Lower lobe of right lung (tissue), 2 donors: Measurements from ENCODE around the gene RNF7. TPM values are rescaled to one million over a fixed set of nuclear protein-coding genes. Genes with fewer than 3 reads are reported as not detected.

Experiments used
- ATAC-seq, 2 donors: fragments of 200-7000 bp; cut with Tn5 transposase; one replicate each; pipeline ENCODE4 v1.9.1; 2020 to 2022; ENCODE audit warnings: mild to moderate bottlenecking in 2 of 2, moderate library complexity in 2 of 2
- DNase-seq: peaks from one replicate; pipeline ENCODE4 v3.0.0-alpha.2; 2020
- H3K27ac ChIP-seq: fragments of 200-600 bp; one replicate; pipeline ENCODE4 v1.8.0; 2022
- H3K27me3 ChIP-seq: fragments of 200-600 bp; one replicate; pipeline ENCODE4 v1.8.0; 2022; ENCODE audit warnings: low read depth
- H3K36me3 ChIP-seq: fragments of 200-600 bp; one replicate; pipeline ENCODE4 v1.8.0; 2022; ENCODE audit warnings: mild to moderate bottlenecking
- H3K4me1 ChIP-seq: fragments of 200-600 bp; one replicate; pipeline ENCODE4 v1.8.0; 2022
- H3K4me3 ChIP-seq: fragments of 200-600 bp; one replicate; pipeline ENCODE4 v1.8.0; 2022; ENCODE audit warnings: mild to moderate bottlenecking
- H3K9me3 ChIP-seq: fragments of 200-600 bp; one replicate; pipeline ENCODE4 v1.8.0; 2022
- intact Hi-C: fragments of 100-400 bp; cut with DNase I; formaldehyde crosslinking; loops from one replicate; pipeline ENCODE4 v1.11.0; 2022
- total RNA-seq: library from RNA; stranded (reverse); fragmentation: NEBNext Ultra II Directional; extraction: Animal tissue kit (Norgen Biotek cat#: 25700); gene quantifications from one replicate; pipeline ENCODE4 v1.2.1, GENCODE V29; 2021
- TF ChIP-seq, protein P1 (sequence below): fragments of 200-600 bp; IDR thresholded peaks from one replicate; pipeline ENCODE4 v1.8.0; 2022; ENCODE audit warnings: antibody characterized with exemption, mild to moderate bottlenecking
- donor health status: DM: no; HTN: yes; CAD: no; lungs with severe emphysema.

RNF7 gene
- total RNA-seq, 1 donor from 2014 or later: 69.3 TPM

DNA sequence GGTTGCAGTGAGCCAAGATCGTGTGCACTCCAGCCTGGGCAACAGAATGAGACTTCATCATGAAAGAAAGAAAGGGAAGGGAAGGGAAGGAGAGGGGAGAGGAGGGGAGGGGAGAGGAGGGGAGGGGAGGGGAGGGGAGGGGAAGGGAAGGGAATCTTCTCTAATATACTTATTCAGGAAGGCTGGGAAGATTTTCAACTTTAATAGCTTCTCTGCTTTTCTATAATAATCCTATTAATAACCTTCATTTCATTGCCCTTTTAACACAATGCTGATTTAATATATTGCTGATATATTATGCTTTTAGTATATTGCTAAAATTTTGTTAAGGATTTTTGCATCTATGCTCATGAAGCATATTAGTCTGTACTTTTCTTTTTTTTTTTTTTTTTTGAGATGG lies 23.4 kb upstream of the RNF7 start:
- H3K9me3 ChIP-seq: no peaks in the 10 kb centered on the region
- TF ChIP-seq, protein P1, sequence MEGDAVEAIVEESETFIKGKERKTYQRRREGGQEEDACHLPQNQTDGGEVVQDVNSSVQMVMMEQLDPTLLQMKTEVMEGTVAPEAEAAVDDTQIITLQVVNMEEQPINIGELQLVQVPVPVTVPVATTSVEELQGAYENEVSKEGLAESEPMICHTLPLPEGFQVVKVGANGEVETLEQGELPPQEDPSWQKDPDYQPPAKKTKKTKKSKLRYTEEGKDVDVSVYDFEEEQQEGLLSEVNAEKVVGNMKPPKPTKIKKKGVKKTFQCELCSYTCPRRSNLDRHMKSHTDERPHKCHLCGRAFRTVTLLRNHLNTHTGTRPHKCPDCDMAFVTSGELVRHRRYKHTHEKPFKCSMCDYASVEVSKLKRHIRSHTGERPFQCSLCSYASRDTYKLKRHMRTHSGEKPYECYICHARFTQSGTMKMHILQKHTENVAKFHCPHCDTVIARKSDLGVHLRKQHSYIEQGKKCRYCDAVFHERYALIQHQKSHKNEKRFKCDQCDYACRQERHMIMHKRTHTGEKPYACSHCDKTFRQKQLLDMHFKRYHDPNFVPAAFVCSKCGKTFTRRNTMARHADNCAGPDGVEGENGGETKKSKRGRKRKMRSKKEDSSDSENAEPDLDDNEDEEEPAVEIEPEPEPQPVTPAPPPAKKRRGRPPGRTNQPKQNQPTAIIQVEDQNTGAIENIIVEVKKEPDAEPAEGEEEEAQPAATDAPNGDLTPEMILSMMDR: no peak
- ATAC-seq (no peak), DNase-seq (no peak)
- H3K4me1 ChIP-seq: no peaks in the 10 kb centered on the region
- intact Hi-C loops: no loop called here
- no peak overlapping the region for H3K27ac ChIP-seq
- no peak overlapping the region for H3K4me3 ChIP-seq
- no peaks in the 10 kb centered on the region for H3K36me3 ChIP-seq
- no peaks in the 10 kb centered on the region for H3K27me3 ChIP-seq

DNA sequence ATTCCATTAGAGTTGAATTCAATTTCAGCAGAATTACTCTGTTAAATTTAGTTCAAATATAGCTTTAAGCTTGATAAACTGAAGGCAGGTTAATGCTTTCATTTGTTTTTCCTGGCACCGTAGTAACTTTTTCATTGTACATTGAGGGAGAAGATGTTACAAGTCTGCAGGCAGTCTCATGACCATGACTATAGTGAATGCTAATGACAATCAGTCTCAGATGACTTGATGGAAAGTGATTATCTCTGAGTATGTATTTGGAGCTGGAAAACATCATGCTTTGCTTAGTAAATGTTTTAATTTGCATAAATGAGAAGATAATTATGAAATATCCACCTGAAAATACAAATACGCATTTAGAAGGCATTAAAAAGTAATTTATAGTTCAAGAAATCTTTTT lies 16.0 kb upstream of the RNF7 start:
- no peak overlapping the region for H3K4me3 ChIP-seq
- no peaks in the 10 kb centered on the region for H3K9me3 ChIP-seq
- ATAC-seq: no peak
- H3K27me3 ChIP-seq: no peaks in the 10 kb centered on the region
- no peak for DNase-seq
- no peaks in the 10 kb centered on the region for H3K4me1 ChIP-seq
- intact Hi-C loops: no loop called here
- H3K36me3 ChIP-seq: no peaks in the 10 kb centered on the region
- H3K27ac ChIP-seq: no peak overlapping the region
- TF ChIP-seq, protein P1: no peak

DNA sequence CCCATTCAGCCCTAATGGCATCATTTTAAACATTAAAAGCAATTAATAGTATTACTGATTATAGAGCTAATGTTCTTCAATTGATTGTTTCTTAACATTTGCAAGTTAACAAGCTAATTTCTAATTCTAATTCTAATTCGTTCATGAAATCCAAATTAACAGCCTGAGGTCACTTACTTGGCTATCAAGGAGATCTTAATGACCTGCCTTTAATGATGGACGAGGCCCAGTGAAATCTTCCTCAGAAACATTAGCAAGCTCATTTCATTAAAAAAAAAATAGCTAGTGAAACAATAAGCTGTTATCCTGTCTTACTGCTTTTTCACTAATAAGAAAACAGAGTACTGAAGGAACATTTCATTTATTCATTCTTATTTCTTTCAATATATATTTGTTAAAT lies 15.4 kb upstream of the RNF7 start:
- H3K36me3 ChIP-seq: no peaks in the 10 kb centered on the region
- H3K9me3 ChIP-seq: no peaks in the 10 kb centered on the region
- intact Hi-C loops: no loop called here
- no peak overlapping the region for H3K27ac ChIP-seq
- H3K4me3 ChIP-seq: no peak overlapping the region
- H3K4me1 ChIP-seq: no peaks in the 10 kb centered on the region
- DNase-seq (no peak), ATAC-seq (no peak)
- H3K27me3 ChIP-seq: no peaks in the 10 kb centered on the region
- TF ChIP-seq, protein P1: no peak

DNA sequence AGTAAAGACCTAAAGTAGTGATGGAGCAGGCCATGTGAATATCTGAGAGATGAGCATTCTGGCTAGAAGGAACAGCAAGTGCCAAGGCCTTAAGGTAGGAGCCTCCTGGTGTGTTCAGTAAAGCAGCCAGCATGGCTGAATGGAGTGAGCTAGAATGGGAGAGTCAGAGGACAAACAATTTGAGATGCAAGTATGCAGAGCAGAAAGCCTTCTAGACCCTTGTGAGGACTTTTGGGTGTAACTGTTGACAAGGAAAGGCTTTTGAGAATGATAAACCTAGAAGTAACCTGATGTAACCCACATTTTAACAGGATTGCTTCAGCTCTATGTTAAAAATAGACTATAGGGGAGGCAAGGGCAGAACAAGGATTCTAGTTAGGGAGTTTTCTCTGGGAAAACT lies 14.8 kb upstream of the RNF7 start:
- Histone ChIP-seq H3K9me3 (no peaks in the 10 kb centered on the region), H3K4me1 (no peaks in the 10 kb centered on the region), H3K27ac (no peak overlapping the region), H3K27me3 (no peaks in the 10 kb centered on the region), H3K36me3 (no peaks in the 10 kb centered on the region), H3K4me3 (no peak overlapping the region)
- no peak for ATAC-seq
- TF ChIP-seq, protein P1: no peak
- DNase-seq: no peak
- intact Hi-C loops: no loop called here

DNA sequence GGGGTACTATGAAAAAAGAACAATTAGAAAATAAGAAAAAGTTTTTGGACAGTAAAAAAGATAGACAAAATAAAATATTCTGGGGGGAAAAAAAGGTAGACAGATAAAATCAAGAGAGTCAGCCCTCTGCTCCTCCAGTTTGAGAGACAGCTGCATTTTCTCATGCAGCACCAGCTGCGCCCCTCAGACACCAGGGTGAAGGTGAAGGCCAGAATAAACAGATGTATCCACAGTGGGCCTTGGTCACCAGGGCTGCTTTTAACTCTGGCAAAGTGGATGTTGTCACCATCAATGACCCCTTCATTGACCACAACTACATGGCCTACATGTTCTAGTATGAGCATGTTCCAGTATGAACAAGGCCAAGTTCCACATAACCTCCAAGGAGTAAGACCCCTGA lies 13.9 kb upstream of the RNF7 start:
- no peaks in the 10 kb centered on the region for H3K4me1 ChIP-seq
- ATAC-seq (no peak), DNase-seq (no peak)
- no peaks in the 10 kb centered on the region for H3K36me3 ChIP-seq
- H3K27me3 ChIP-seq: no peaks in the 10 kb centered on the region
- H3K9me3 ChIP-seq: no peaks in the 10 kb centered on the region
- H3K27ac ChIP-seq: no peak overlapping the region
- no peak overlapping the region for H3K4me3 ChIP-seq
- intact Hi-C loops: no loop called here
- TF ChIP-seq, protein P1: no peak

DNA sequence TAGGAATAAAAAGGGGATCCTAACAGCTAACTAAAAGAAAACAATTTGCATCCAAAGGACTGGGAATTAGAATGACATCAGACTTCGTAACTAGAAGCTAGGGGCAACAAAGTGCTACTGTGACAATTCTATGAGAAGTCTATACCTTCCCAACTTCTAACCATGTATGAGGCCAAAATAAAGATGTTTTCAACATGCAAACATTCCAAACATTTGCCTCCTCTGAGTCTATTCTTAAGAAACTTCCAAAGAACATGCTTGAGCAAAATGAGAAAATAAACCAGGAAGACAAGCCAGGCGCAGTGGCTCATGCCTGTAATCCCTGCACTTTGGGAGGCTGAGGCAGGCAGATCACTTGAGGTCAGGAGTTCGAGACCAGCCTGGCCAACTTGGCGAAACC lies 13.1 kb upstream of the RNF7 start:
- intact Hi-C loops: no loop called here
- H3K9me3 ChIP-seq: no peaks in the 10 kb centered on the region
- DNase-seq: no peak
- H3K27me3 ChIP-seq: no peaks in the 10 kb centered on the region
- H3K4me1 ChIP-seq: no peaks in the 10 kb centered on the region
- no peaks in the 10 kb centered on the region for H3K36me3 ChIP-seq
- no peak for ATAC-seq
- TF ChIP-seq, protein P1: no peak
- no peak overlapping the region for H3K27ac ChIP-seq
- no peak overlapping the region for H3K4me3 ChIP-seq
